Measurements from ENCODE around the gene MAPRE3.

The MAPRE3 gene

GRCh38 chr2:27050996-27051901 lies 80.8 kb downstream of the MAPRE3 start, which contains the start of gene AGBL5:
AGBL5 (plus strand) TSS chr2:27051668; CDS start chr2:27052959, 1,291 bp downstream.
- DNase-seq (ENCODE audit: low read depth, low spot score), result peak; percentile 88
- no peaks in the 10 kb centered on the region for H3K27me3 ChIP-seq (ENCODE audit: control insufficient read depth, insufficient read depth, low read length)
- WGBS (ENCODE audit: insufficient coverage, insufficient read length), result no CpG with 5 or more reads among the region's 67 CpGs
- H3K4me1 ChIP-seq (ENCODE audit: control insufficient read depth, insufficient read depth, low read length), result no peaks in the 10 kb centered on the region
- H3K4me3 ChIP-seq (ENCODE audit: low read length), result peak within 1 kb of the TSS; percentile 88
- H3K27ac ChIP-seq (ENCODE audit: low read length), result no peak within 1 kb of the TSS
- H3K36me3 ChIP-seq (ENCODE audit: control insufficient read depth, insufficient read depth, low read length), result peaks cover 6% of the 10 kb centered on the region; the same call in 1 of the 2 replicates
- H3K9me3 ChIP-seq (ENCODE audit: control insufficient read depth, insufficient read depth, low read length), result no peaks in the 10 kb centered on the region

DNA sequence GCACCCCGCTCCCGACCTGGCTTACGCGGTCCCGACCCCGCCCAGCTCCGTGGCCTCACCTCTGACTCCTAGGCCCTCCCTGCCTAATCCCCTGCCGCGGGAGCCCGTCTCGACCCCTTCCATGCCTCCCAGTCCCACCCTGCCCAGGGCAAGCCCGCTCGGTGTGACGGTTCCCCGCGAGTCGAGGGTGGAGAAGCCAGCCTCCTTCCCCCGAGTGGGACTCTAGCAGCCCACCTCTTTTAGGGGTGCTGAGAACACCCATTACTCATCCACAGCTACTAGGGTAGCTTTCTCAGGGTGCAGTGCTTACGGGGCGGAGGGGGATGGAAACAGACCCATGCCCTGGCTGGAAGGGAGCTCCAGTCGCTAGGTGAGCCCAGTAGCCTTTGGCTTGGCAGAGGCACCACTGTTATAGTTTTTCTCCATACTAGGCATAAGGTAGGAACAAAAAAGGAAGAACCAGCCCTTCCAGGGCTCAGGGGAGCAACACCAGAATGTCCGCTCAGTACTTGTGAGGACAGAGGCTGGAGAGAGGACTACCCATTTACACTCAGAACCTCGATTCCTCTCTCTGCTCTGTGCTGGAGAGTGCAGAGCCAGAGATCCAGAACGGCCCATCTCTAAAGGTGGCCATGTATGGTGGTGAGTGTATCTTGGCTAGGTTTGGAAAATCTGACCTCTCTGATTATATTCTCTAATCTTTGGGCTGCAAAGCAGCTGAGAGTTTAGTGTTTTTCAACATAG lies 81.6 kb downstream of the MAPRE3 start:
- Histone ChIP-seq H3K4me1 (ENCODE audit: control insufficient read depth, insufficient read depth, low read length) (no peaks in the 10 kb centered on the region), H3K9me3 (ENCODE audit: control insufficient read depth, insufficient read depth, low read length) (no peaks in the 10 kb centered on the region), H3K36me3 (ENCODE audit: control insufficient read depth, insufficient read depth, low read length) (peaks cover 6% of the 10 kb centered on the region; the same call in 1 of the 2 replicates), H3K27me3 (ENCODE audit: control insufficient read depth, insufficient read depth, low read length) (no peaks in the 10 kb centered on the region), H3K4me3 (ENCODE audit: low read length) (peak overlapping the region; percentile 88), H3K27ac (ENCODE audit: low read length) (no peak overlapping the region)
- WGBS (ENCODE audit: insufficient coverage, insufficient read length), result no CpG with 5 or more reads among the region's 24 CpGs
- no peak for DNase-seq (ENCODE audit: low read depth, low spot score)

DNA sequence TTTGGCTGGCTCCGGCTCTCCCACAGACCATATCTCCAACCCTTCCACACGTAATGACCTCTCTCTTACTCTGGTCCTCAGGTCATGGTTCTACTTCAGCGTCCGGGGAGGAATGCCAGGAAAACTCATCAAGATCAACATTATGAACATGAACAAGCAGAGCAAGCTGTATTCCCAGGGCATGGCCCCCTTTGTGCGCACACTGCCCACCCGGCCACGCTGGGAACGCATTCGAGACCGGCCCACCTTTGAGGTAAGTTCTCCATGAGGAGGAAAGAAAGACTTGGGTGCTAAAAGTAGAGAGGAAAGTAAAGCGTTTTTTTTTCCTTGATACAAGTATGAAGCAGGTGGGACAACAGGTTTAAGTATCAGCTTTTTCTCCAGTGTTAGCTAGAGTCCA lies 82.9 kb downstream of the MAPRE3 start:
- Histone ChIP-seq H3K27ac (ENCODE audit: low read length) (no peak overlapping the region), H3K36me3 (ENCODE audit: control insufficient read depth, insufficient read depth, low read length) (peaks cover 6% of the 10 kb centered on the region; the same call in 1 of the 2 replicates)
- WGBS (ENCODE audit: insufficient coverage, insufficient read length), result no CpG with 5 or more reads among the region's 11 CpGs

DNA sequence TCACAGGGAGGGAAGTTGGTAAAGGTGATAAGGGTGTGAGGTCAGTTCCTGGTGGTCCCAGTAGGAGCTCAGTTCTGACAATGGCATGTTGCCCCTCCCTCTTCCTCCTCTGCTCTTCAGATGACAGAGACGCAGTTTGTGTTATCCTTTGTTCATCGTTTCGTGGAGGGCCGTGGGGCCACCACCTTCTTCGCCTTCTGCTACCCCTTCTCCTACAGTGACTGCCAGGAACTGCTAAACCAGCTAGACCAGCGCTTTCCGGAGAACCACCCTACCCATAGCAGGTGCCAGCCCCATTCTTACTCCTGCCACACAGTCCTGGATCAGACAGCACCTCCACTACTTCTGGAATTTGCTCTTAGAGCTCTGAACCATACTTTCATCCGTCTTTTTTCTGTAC lies 83.3 kb downstream of the MAPRE3 start:
- DNase-seq (ENCODE audit: low read depth, low spot score), result no peak
- no CpG with 5 or more reads among the region's 8 CpGs for WGBS (ENCODE audit: insufficient coverage, insufficient read length)
- Histone ChIP-seq H3K27me3 (ENCODE audit: control insufficient read depth, insufficient read depth, low read length) (no peaks in the 10 kb centered on the region), H3K4me1 (ENCODE audit: control insufficient read depth, insufficient read depth, low read length) (no peaks in the 10 kb centered on the region), H3K27ac (ENCODE audit: low read length) (no peak overlapping the region), H3K36me3 (ENCODE audit: control insufficient read depth, insufficient read depth, low read length) (peaks cover 6% of the 10 kb centered on the region), H3K9me3 (ENCODE audit: control insufficient read depth, insufficient read depth, low read length) (no peaks in the 10 kb centered on the region), H3K4me3 (ENCODE audit: low read length) (no peak overlapping the region)

More for the DNA sequence above, 82.9 kb downstream of the MAPRE3 start:
- DNase-seq (ENCODE audit: low read depth, low spot score), result no peak
- Histone ChIP-seq H3K4me1 (ENCODE audit: control insufficient read depth, insufficient read depth, low read length) (no peaks in the 10 kb centered on the region), H3K9me3 (ENCODE audit: control insufficient read depth, insufficient read depth, low read length) (no peaks in the 10 kb centered on the region), H3K4me3 (ENCODE audit: low read length) (no peak overlapping the region), H3K27me3 (ENCODE audit: control insufficient read depth, insufficient read depth, low read length) (no peaks in the 10 kb centered on the region)

DNA sequence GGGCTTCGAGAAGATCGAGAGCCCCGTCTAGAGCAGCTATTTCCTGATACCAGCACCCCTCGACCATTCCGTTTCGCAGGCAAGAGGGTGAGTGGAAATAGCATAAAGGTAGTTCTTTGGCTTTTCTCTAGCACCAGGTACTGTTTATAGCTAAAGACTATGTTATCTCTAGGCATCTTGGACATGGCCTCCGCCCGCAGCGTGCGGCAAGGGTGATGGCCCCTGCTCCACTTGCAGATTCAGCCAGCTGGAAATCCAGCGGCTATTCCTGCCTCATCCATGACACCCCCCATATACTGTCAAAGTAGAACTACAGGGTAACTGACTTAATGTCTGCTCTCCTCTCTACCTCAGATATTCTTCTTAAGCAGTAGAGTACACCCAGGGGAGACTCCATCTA lies 84.3 kb downstream of the MAPRE3 start:
- no peaks in the 10 kb centered on the region for H3K9me3 ChIP-seq (ENCODE audit: control insufficient read depth, insufficient read depth, low read length)
- peaks cover 8% of the 10 kb centered on the region for H3K36me3 ChIP-seq (ENCODE audit: control insufficient read depth, insufficient read depth, low read length)
- no peak overlapping the region for H3K4me3 ChIP-seq (ENCODE audit: low read length)

GRCh38 chr2:27057184-27057583 lies 86.7 kb downstream of the MAPRE3 start:
- Histone ChIP-seq H3K36me3 (ENCODE audit: control insufficient read depth, insufficient read depth, low read length) (peaks cover 8% of the 10 kb centered on the region), H3K27me3 (ENCODE audit: control insufficient read depth, insufficient read depth, low read length) (no peaks in the 10 kb centered on the region), H3K9me3 (ENCODE audit: control insufficient read depth, insufficient read depth, low read length) (no peaks in the 10 kb centered on the region), H3K4me1 (ENCODE audit: control insufficient read depth, insufficient read depth, low read length) (no peaks in the 10 kb centered on the region), H3K4me3 (ENCODE audit: low read length) (no peak overlapping the region), H3K27ac (ENCODE audit: low read length) (no peak overlapping the region)
- no peak for DNase-seq (ENCODE audit: low read depth, low spot score)
- WGBS (ENCODE audit: insufficient coverage, insufficient read length), result no CpG with 5 or more reads among the region's 6 CpGs

More for the DNA sequence above, 84.3 kb downstream of the MAPRE3 start:
- no peak overlapping the region for H3K27ac ChIP-seq (ENCODE audit: low read length)
- no CpG with 5 or more reads among the region's 11 CpGs for WGBS (ENCODE audit: insufficient coverage, insufficient read length)
- H3K4me1 ChIP-seq (ENCODE audit: control insufficient read depth, insufficient read depth, low read length), result no peaks in the 10 kb centered on the region
- H3K27me3 ChIP-seq (ENCODE audit: control insufficient read depth, insufficient read depth, low read length), result no peaks in the 10 kb centered on the region
- no peak for DNase-seq (ENCODE audit: low read depth, low spot score)

GRCh38 chr2:27058210-27058609 lies 87.8 kb downstream of the MAPRE3 start:
- no CpG with 5 or more reads among the region's 10 CpGs for WGBS (ENCODE audit: insufficient coverage, insufficient read length)

DNA sequence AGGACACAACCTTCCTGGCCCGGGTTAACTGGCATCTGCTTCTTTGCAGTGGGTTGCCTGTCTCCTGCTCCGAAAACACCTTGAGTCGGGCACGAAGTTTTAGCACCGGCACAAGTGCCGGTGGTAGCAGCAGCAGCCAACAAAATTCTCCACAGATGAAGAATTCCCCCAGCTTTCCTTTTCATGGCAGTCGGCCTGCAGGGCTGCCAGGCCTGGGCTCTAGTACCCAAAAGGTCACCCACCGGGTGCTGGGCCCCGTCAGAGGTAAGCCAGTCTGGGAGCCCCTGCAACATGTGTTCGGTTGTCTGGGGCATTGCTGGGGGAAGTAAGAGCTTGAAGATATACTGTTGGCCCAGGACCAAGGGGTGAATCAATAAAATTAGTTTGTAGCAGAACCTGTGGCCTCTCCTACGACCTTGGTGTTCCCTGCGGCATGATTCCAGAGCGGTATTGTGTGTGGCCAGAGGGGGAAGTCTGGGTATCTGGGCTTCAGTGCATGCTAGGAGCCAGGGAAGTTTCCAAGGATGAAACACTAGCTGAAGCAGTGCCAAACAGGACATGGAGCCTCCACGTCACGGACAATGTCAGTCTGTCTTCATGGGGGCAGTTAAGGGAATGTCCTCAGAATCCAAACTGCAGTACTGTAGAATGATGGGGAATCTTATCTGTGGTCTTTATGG lies 88.8 kb downstream of the MAPRE3 start:
- H3K27ac ChIP-seq (ENCODE audit: low read length), result no peak overlapping the region
- H3K4me3 ChIP-seq (ENCODE audit: low read length), result no peak overlapping the region
- H3K36me3 ChIP-seq (ENCODE audit: control insufficient read depth, insufficient read depth, low read length), result peaks cover 8% of the 10 kb centered on the region
- no peaks in the 10 kb centered on the region for H3K9me3 ChIP-seq (ENCODE audit: control insufficient read depth, insufficient read depth, low read length)
- no peaks in the 10 kb centered on the region for H3K27me3 ChIP-seq (ENCODE audit: control insufficient read depth, insufficient read depth, low read length)
- H3K4me1 ChIP-seq (ENCODE audit: control insufficient read depth, insufficient read depth, low read length), result no peaks in the 10 kb centered on the region
- DNase-seq (ENCODE audit: low read depth, low spot score), result no peak
- no CpG with 5 or more reads among the region's 15 CpGs for WGBS (ENCODE audit: insufficient coverage, insufficient read length)

More at GRCh38 chr2:27058210-27058609, 87.8 kb downstream of the MAPRE3 start:
- Histone ChIP-seq H3K4me3 (ENCODE audit: low read length) (no peak overlapping the region), H3K9me3 (ENCODE audit: control insufficient read depth, insufficient read depth, low read length) (no peaks in the 10 kb centered on the region), H3K27ac (ENCODE audit: low read length) (no peak overlapping the region), H3K36me3 (ENCODE audit: control insufficient read depth, insufficient read depth, low read length) (peaks cover 8% of the 10 kb centered on the region), H3K4me1 (ENCODE audit: control insufficient read depth, insufficient read depth, low read length) (no peaks in the 10 kb centered on the region), H3K27me3 (ENCODE audit: control insufficient read depth, insufficient read depth, low read length) (no peaks in the 10 kb centered on the region)
- no peak for DNase-seq (ENCODE audit: low read depth, low spot score)

GRCh38 chr2:27060323-27060722 lies 89.9 kb downstream of the MAPRE3 start:
- Histone ChIP-seq H3K27me3 (ENCODE audit: control insufficient read depth, insufficient read depth, low read length) (no peaks in the 10 kb centered on the region), H3K4me3 (ENCODE audit: low read length) (no peak overlapping the region), H3K27ac (ENCODE audit: low read length) (no peak overlapping the region), H3K9me3 (ENCODE audit: control insufficient read depth, insufficient read depth, low read length) (no peaks in the 10 kb centered on the region), H3K4me1 (ENCODE audit: control insufficient read depth, insufficient read depth, low read length) (no peaks in the 10 kb centered on the region), H3K36me3 (ENCODE audit: control insufficient read depth, insufficient read depth, low read length) (peaks cover 5% of the 10 kb centered on the region; the same call in 1 of the 2 replicates)
- WGBS (ENCODE audit: insufficient coverage, insufficient read length), result no CpG with 5 or more reads among the region's 3 CpGs
- no peak for DNase-seq (ENCODE audit: low read depth, low spot score)

DNA sequence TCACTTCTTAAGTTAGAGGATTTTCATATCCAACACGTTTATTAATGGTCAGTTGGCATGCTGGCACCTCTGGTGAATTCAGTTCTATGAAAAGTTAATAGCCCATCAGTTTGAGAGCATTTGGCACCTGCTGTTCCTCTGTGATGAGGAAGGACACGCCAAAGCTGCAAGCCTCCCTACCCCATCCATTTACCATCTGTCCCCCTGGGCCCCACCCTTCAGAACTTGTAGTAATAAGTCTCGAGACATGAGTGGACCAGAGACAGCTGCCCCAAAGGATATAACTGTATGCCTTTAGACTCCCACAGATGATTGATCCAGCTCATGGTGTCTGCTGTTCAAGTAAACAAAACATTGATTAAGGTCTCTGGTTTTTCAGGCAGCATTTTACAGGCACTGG lies 94.7 kb downstream of the MAPRE3 start:
- H3K36me3 ChIP-seq (ENCODE audit: control insufficient read depth, insufficient read depth, low read length), result no peaks in the 10 kb centered on the region
- no CpG with 5 or more reads among the region's 3 CpGs for WGBS (ENCODE audit: insufficient coverage, insufficient read length)

More for the DNA sequence above, 94.7 kb downstream of the MAPRE3 start:
- Histone ChIP-seq H3K4me1 (ENCODE audit: control insufficient read depth, insufficient read depth, low read length) (no peaks in the 10 kb centered on the region), H3K27me3 (ENCODE audit: control insufficient read depth, insufficient read depth, low read length) (no peaks in the 10 kb centered on the region), H3K4me3 (ENCODE audit: low read length) (no peak overlapping the region), H3K27ac (ENCODE audit: low read length) (no peak overlapping the region), H3K9me3 (ENCODE audit: control insufficient read depth, insufficient read depth, low read length) (no peaks in the 10 kb centered on the region)
- no peak for DNase-seq (ENCODE audit: low read depth, low spot score)

Data from iPS DF 6.9 (cell line).